ENCODE measurements around the gene MGAT4C. TPM values are rescaled to one million over a fixed set of nuclear protein-coding genes. Genes with fewer than 3 reads are reported as not detected.

The MGAT4C gene
- total RNA-seq, 2 donors from 2014 or later = 0.05 to 0.24 TPM

DNA sequence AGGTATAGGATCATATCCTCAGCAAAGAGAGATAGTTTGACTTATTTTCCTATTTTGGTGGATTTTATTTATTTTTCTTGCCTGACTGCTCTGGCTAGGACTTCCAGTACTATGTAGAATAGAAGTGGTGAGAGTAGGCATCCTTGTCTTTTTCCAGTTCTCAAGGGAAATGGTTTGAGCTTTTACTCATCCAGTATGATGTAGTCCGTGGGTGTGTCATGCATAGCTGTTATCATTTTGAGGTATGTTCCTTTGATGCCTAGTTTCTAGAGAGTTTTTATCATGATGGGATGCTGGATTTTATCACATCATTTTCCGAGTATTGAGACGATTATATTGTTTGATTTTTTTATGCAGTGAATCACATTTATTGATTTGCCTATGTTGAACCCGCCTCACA is 97.2 kb downstream of the MGAT4C start:
- Histone ChIP-seq H3K9me3 (no peaks in the 10 kb centered on the region), H3K4me1 (no peaks in the 10 kb centered on the region), H3K4me3 (no peak overlapping the region), H3K9ac (ENCODE audit: low read depth in 2 of 2, low read length in 2 of 2) (no peak overlapping the region), H3K36me3 (no peaks in the 10 kb centered on the region), H3K27me3 (no peaks in the 10 kb centered on the region), H3K27ac (no peak overlapping the region)
- DNase-seq = no peak
- TF ChIP-seq, protein P1, sequence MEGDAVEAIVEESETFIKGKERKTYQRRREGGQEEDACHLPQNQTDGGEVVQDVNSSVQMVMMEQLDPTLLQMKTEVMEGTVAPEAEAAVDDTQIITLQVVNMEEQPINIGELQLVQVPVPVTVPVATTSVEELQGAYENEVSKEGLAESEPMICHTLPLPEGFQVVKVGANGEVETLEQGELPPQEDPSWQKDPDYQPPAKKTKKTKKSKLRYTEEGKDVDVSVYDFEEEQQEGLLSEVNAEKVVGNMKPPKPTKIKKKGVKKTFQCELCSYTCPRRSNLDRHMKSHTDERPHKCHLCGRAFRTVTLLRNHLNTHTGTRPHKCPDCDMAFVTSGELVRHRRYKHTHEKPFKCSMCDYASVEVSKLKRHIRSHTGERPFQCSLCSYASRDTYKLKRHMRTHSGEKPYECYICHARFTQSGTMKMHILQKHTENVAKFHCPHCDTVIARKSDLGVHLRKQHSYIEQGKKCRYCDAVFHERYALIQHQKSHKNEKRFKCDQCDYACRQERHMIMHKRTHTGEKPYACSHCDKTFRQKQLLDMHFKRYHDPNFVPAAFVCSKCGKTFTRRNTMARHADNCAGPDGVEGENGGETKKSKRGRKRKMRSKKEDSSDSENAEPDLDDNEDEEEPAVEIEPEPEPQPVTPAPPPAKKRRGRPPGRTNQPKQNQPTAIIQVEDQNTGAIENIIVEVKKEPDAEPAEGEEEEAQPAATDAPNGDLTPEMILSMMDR (IDR thresholded peaks at IDR 0.05) = no peak
- intact Hi-C loops (cut with DNase I) = no loop called here

DNA sequence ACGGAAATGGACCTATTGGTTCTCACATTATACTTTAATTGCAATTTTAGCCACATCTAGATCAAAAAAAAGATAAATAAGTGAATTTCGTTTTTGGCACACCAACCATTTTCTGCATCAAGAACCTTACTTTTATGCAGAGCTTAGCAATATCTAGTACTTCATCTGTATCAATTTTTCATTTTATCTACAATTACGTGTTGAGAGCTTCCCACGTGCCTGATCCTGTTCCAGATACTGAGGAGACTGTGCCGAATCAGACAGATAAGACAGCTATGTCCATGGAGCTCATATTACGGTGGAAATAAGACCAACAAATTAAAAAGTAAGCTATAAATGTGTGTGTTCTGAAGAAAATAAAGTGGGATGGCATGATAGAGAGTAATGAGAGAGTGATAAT is 101.6 kb downstream of the MGAT4C start:
- Histone ChIP-seq H3K9me3 (no peaks in the 10 kb centered on the region), H3K4me1 (no peaks in the 10 kb centered on the region), H3K4me3 (no peak overlapping the region), H3K27ac (no peak overlapping the region), H3K27me3 (no peaks in the 10 kb centered on the region), H3K9ac (ENCODE audit: low read depth in 2 of 2, low read length in 2 of 2) (no peak overlapping the region), H3K36me3 (no peaks in the 10 kb centered on the region)
- no peak for DNase-seq
- TF ChIP-seq, protein P1 (IDR thresholded peaks at IDR 0.05) = no peak
- intact Hi-C loops (cut with DNase I) = no loop called here

GRCh38 chr12:86148612-86149011 is 107.6 kb downstream of the MGAT4C start:
- no peak for DNase-seq
- Histone ChIP-seq H3K9me3 (no peaks in the 10 kb centered on the region), H3K9ac (ENCODE audit: low read depth in 2 of 2, low read length in 2 of 2) (no peak overlapping the region), H3K4me3 (no peak overlapping the region), H3K36me3 (no peaks in the 10 kb centered on the region), H3K4me1 (no peaks in the 10 kb centered on the region), H3K27ac (no peak overlapping the region), H3K27me3 (no peaks in the 10 kb centered on the region)
- intact Hi-C loops (cut with DNase I) = no loop called here
- TF ChIP-seq, protein P1 (IDR thresholded peaks at IDR 0.05) = no peak

DNA sequence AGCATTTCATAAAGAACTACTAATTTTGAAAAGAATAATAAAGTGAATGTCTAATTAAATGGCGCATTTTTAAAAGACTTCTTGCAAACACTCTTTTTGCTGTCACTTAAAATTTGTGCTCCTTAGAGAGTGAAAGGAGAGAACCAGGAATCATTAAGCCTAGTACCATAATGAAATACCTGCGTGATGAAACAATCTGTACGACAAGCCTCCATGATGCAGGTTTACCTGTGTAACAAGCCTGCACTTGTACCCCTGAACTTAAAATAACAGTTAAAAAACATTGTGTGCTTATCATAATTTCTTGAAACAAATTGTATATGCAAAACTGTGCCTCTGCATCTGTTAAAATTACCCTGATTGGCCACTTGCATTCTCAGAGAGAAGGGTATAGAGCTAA is 108.1 kb downstream of the MGAT4C start:
- Histone ChIP-seq H3K9ac (ENCODE audit: low read depth in 2 of 2, low read length in 2 of 2) (no peak overlapping the region), H3K27me3 (no peaks in the 10 kb centered on the region), H3K27ac (no peak overlapping the region), H3K9me3 (no peaks in the 10 kb centered on the region), H3K36me3 (no peaks in the 10 kb centered on the region), H3K4me1 (no peaks in the 10 kb centered on the region), H3K4me3 (no peak overlapping the region)
- intact Hi-C loops (cut with DNase I) = no loop called here
- DNase-seq = no peak
- TF ChIP-seq, protein P1 (IDR thresholded peaks at IDR 0.05) = no peak

DNA sequence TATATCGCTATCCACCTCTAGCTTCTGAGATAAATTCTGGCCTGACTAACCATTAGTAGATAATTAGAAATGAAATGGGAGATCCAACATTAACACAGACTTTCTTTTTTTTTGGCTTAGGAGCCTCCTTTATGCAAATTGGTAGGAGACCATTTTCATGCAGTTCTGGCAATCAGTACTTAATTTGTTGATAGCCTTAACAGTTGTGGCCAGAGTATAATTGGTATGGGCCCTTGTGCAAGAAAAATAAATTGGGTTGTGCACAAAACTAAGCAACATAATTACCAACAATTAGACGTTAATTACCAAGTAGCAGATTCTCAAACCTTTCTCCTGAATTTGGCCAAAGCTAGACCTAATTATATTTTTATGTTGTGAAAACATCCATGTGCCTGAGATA is 111.0 kb downstream of the MGAT4C start:
- Histone ChIP-seq H3K27me3 (no peaks in the 10 kb centered on the region), H3K9me3 (no peaks in the 10 kb centered on the region), H3K4me1 (no peaks in the 10 kb centered on the region), H3K4me3 (no peak overlapping the region), H3K27ac (no peak overlapping the region), H3K36me3 (no peaks in the 10 kb centered on the region), H3K9ac (ENCODE audit: low read depth in 2 of 2, low read length in 2 of 2) (no peak overlapping the region)
- TF ChIP-seq, protein P1 (IDR thresholded peaks at IDR 0.05) = no peak
- no peak for DNase-seq
- intact Hi-C loops (cut with DNase I) = no loop called here

GRCh38 chr12:86143162-86143561 is 113.0 kb downstream of the MGAT4C start:
- no peaks in the 10 kb centered on the region for H3K9me3 ChIP-seq
- no peak overlapping the region for H3K4me3 ChIP-seq
- TF ChIP-seq, protein P1 (IDR thresholded peaks at IDR 0.05) = no peak
- H3K27me3 ChIP-seq = no peaks in the 10 kb centered on the region
- H3K4me1 ChIP-seq = no peaks in the 10 kb centered on the region
- H3K36me3 ChIP-seq = no peaks in the 10 kb centered on the region
- H3K9ac ChIP-seq (ENCODE audit: low read depth in 2 of 2, low read length in 2 of 2) = no peak overlapping the region
- DNase-seq = no peak
- intact Hi-C loops (cut with DNase I) = no loop called here
- no peak overlapping the region for H3K27ac ChIP-seq
